ENCODE measurements around the gene TPSB2.

GRCh38 chr16:1258906-1259759 lies 29.1 kb upstream of the TPSB2 start:
- TF ChIP-seq CTCF (conservative IDR thresholded peaks at IDR 0.05; ENCODE audit: low read depth, low read length) = no peak
- TF ChIP-seq EZH2 (IDR thresholded peaks at IDR 0.05; ENCODE audit: borderline replicate concordance, low read depth, low read length, poor library complexity, severe bottlenecking) = no peak

Data from A673 (cell line).